ENCODE measurements around the gene MUC5AC. TPM values are rescaled to one million over a fixed set of nuclear protein-coding genes. Genes with fewer than 3 reads are reported as not detected.

The MUC5AC gene
- total RNA-seq, 1 donor from 2014 or later, result not detected

DNA sequence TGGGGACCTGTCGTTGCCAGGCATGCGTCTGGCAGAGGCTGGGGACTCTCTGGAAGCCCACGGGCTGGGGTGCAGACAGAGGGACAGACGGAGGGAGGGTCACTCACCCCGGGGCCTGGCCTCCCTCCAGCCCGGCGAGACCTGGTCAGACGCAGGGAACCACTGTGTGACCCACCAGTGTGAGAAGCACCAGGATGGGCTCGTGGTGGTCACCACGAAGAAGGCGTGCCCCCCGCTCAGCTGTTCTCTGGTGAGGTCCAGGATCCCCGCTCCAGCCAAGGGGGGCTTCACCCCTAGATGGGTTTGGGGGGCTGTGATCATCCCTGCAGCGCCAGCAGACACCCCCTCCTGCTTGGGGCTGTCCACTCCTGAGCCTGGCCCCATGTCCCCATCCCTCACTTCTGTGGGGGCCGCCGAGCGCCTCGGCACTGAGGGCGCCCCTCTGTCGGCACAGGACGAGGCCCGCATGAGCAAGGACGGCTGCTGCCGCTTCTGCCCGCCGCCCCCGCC is 41.5 kb downstream of the MUC5AC start:
- Histone ChIP-seq H3K4me1 (peaks cover 12% of the 10 kb centered on the region), H3K9me3 (no peaks in the 10 kb centered on the region), H3K36me3 (no peaks in the 10 kb centered on the region), H3K27me3 (no peaks in the 10 kb centered on the region), H3K27ac (no peak overlapping the region), H3K4me3 (no peak overlapping the region)
- intact Hi-C loops (cut with DNase I), result no loop called here
- TF ChIP-seq POLR2AphosphoS5 (IDR thresholded peaks at IDR 0.05; ENCODE audit: insufficient read depth in 1 of 2, low read depth in 1 of 2) (no peak), POLR2A (IDR thresholded peaks at IDR 0.05) (no peak)
- no peak for DNase-seq (ENCODE audit: extremely low spot score in 2 of 2)

DNA sequence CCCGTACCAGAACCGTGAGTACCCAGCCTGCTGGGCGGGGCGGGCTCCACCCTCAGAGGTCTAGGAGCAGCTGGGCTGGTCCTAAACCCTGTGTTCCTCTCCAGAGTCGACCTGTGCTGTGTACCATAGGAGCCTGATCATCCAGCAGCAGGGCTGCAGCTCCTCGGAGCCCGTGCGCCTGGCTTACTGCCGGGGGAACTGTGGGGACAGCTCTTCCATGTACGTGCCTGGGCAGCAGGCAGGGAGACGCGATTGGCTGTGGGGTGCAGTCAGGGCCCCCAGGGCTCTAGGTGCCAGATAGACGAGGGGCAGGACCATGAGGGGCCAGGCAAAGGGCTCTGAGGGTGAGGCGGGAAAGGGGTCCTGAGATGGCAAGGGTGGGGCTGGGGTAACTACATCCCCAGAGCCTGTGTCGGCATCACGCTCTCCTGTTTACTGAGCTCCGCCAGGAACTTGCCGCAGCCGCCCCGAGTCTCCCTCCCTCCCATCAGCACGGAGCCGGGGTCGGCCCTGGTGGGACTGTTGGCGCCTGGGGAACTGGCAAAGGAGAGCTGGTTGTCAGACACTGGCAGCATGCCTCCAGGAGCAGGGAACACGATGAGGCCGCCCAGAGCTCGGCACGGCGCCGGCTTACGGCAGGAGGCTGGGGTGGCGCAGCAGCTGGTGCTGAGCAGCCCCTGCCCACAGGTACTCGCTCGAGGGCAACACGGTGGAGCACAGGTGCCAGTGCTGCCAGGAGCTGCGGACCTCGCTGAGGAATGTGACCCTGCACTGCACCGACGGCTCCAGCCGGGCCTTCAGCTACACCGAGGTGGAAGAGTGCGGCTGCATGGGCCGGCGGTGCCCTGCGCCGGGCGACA is 42.2 kb downstream of the MUC5AC start:
- H3K9me3 ChIP-seq, result no peaks in the 10 kb centered on the region
- no peak overlapping the region for H3K27ac ChIP-seq
- intact Hi-C loops (cut with DNase I), result loop anchor here (5.0 to 10.0 kb wide), 2 partner anchors 317 to 375 kb away; partner anchors contain the start of gene DUSP8
- H3K36me3 ChIP-seq, result no peaks in the 10 kb centered on the region
- no peak for DNase-seq (ENCODE audit: extremely low spot score in 2 of 2)
- no peak overlapping the region for H3K4me3 ChIP-seq
- peaks cover 12% of the 10 kb centered on the region for H3K4me1 ChIP-seq
- no peaks in the 10 kb centered on the region for H3K27me3 ChIP-seq
- TF ChIP-seq, protein P1, sequence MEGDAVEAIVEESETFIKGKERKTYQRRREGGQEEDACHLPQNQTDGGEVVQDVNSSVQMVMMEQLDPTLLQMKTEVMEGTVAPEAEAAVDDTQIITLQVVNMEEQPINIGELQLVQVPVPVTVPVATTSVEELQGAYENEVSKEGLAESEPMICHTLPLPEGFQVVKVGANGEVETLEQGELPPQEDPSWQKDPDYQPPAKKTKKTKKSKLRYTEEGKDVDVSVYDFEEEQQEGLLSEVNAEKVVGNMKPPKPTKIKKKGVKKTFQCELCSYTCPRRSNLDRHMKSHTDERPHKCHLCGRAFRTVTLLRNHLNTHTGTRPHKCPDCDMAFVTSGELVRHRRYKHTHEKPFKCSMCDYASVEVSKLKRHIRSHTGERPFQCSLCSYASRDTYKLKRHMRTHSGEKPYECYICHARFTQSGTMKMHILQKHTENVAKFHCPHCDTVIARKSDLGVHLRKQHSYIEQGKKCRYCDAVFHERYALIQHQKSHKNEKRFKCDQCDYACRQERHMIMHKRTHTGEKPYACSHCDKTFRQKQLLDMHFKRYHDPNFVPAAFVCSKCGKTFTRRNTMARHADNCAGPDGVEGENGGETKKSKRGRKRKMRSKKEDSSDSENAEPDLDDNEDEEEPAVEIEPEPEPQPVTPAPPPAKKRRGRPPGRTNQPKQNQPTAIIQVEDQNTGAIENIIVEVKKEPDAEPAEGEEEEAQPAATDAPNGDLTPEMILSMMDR (IDR thresholded peaks at IDR 0.05), result no peak
- TF ChIP-seq POLR2AphosphoS5 (IDR thresholded peaks at IDR 0.05; ENCODE audit: insufficient read depth in 1 of 2, low read depth in 1 of 2) (no peak), POLR2A (IDR thresholded peaks at IDR 0.05) (no peak)

DNA sequence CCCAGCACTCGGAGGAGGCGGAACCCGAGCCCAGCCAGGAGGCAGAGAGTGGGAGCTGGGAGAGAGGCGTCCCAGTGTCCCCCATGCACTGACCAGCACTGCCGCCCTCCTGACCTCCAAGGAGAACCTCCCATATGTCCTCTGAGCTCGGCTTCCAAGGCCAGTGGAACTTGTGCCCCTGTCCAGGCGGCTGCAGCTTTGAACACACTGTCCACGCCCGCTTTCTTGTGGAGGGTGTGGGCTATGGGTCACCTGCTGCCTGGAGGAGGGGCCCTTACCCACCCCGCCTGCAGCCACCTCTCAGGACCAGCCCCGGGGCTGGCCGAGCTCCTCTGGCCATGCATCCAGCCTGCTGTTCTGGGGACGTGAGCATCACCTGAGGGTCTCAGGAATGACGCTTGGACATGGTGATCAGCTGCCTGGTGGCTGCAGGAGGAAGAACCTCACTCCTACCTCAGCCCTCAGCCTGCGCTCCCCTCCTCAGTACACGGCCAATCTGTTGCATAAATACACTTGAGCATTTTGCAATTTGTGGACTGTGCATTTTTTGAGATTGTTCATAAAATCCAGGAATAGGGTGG is 42.9 kb downstream of the MUC5AC start:
- intact Hi-C loops (cut with DNase I), result loop anchor here (5.0 to 10.0 kb wide), 2 partner anchors 317 to 374 kb away; partner anchors contain the start of gene DUSP8
- no peaks in the 10 kb centered on the region for H3K27me3 ChIP-seq

DNA sequence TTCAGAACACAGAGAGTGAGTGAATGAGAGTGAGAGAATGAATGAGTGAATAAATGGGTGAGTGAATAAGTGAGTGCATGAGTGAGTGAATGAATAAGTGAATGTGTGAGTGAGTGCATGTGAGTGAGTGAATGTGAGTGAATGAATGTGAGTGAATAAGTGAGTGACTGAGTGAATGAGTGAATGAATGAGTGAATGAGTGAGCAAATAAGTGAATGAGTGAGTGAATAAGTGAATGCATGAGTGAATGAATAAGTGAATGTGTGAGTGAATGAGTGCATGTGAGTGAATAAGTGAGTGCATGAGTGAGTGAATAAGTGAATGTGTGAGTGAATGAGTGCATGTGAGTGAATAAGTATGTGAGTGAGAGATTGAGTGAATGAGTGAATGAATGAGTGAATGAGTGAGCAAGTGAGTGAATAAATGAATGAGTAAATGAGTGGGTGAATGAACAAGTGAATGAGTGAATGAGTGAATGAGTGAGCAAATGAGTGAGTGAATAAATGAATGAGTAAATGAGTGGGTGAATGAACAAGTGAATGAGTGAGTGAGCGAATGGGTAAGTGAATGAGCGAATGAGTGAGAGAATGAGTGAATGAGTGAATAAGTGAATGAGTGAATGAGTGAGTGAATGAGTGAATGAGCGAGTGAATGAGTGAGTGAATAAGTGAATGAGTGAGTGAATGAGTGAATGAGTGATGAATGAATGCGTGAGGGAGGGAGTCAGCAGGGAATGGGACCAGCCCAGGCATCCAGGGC is 43.8 kb downstream of the MUC5AC start:
- DNase-seq (ENCODE audit: extremely low spot score in 2 of 2), result no peak
- no peak overlapping the region for H3K4me3 ChIP-seq
- TF ChIP-seq POLR2A (IDR thresholded peaks at IDR 0.05) (no peak), POLR2AphosphoS5 (IDR thresholded peaks at IDR 0.05; ENCODE audit: insufficient read depth in 1 of 2, low read depth in 1 of 2) (no peak)
- TF ChIP-seq, protein P1 (IDR thresholded peaks at IDR 0.05), result no peak
- no peaks in the 10 kb centered on the region for H3K36me3 ChIP-seq
- no peaks in the 10 kb centered on the region for H3K27me3 ChIP-seq
- intact Hi-C loops (cut with DNase I), result loop anchor here (5.0 to 10.0 kb wide), 2 partner anchors 316 to 373 kb away; partner anchors contain the start of gene DUSP8
- H3K27ac ChIP-seq, result no peak overlapping the region
- peaks cover 12% of the 10 kb centered on the region for H3K4me1 ChIP-seq
- H3K9me3 ChIP-seq, result no peaks in the 10 kb centered on the region

More for the DNA sequence above, 42.9 kb downstream of the MUC5AC start:
- no peak for TF ChIP-seq POLR2A (IDR thresholded peaks at IDR 0.05)
- no peak for TF ChIP-seq POLR2AphosphoS5 (IDR thresholded peaks at IDR 0.05; ENCODE audit: insufficient read depth in 1 of 2, low read depth in 1 of 2)
- TF ChIP-seq, protein P1 (IDR thresholded peaks at IDR 0.05), result no peak
- Histone ChIP-seq H3K4me1 (peaks cover 12% of the 10 kb centered on the region), H3K36me3 (no peaks in the 10 kb centered on the region), H3K4me3 (no peak overlapping the region), H3K27ac (no peak overlapping the region), H3K9me3 (no peaks in the 10 kb centered on the region)
- no peak for DNase-seq (ENCODE audit: extremely low spot score in 2 of 2)
